BE2C (cell line): ENCODE data around the gene LIPE.

ENCODE experiments used
- DNase-seq: peaks from one replicate; pipeline ENCODE4 v3.0.0-alpha.2; 2020
- H3K27me3 ChIP-seq: fragments of 250-450 bp; sonication (Bioruptor Pico); 2 replicates; pipeline ENCODE4 v1.5.1; 2020; ENCODE audit warnings: mild to moderate bottlenecking
- H3K36me3 ChIP-seq: fragments of 250-450 bp; sonication (Bioruptor Pico); 2 replicates; pipeline ENCODE4 v1.5.1; 2020; ENCODE audit warnings: mild to moderate bottlenecking
- H3K4me1 ChIP-seq: fragments of 250-450 bp; sonication (Bioruptor Pico); 2 replicates; pipeline ENCODE4 v1.5.1; 2020
- H3K4me3 ChIP-seq: 2 replicates; pipeline ENCODE4 v1.5.1; 2011; ENCODE audit warnings: low read depth, low read length
- H3K9me3 ChIP-seq: fragments of 250-450 bp; sonication (Bioruptor Pico); 2 replicates; pipeline ENCODE4 v1.5.1; 2020
- TF ChIP-seq, protein P1 (sequence below): IDR thresholded peaks from 2 replicates; pipeline ENCODE4 v1.5.1; 2012; ENCODE audit warnings: mild to moderate bottlenecking, low read depth, low read length

Gene LIPE

DNA sequence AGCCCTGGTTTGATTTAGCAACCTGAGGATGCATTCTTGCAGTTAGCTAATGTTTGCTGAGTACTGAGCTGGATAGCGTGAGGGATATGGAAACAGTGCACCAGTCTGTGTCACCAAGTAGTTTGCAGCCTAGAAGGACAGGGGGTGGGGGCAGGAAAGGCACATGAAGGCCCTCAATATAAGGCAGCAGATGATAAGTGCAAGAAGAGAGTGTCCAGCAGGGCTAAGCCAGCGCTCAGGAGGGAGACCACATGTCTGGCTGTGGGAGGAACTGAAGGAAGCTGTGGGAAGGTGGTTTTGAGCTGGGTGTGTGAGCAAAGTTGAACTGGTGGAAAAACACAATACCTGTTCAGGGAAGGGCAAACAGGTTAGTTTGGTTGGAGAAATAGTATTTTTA is 13.9 kb upstream of the LIPE start:
- no peak for DNase-seq
- no peaks in the 10 kb centered on the region for H3K9me3 ChIP-seq
- TF ChIP-seq, protein P1, sequence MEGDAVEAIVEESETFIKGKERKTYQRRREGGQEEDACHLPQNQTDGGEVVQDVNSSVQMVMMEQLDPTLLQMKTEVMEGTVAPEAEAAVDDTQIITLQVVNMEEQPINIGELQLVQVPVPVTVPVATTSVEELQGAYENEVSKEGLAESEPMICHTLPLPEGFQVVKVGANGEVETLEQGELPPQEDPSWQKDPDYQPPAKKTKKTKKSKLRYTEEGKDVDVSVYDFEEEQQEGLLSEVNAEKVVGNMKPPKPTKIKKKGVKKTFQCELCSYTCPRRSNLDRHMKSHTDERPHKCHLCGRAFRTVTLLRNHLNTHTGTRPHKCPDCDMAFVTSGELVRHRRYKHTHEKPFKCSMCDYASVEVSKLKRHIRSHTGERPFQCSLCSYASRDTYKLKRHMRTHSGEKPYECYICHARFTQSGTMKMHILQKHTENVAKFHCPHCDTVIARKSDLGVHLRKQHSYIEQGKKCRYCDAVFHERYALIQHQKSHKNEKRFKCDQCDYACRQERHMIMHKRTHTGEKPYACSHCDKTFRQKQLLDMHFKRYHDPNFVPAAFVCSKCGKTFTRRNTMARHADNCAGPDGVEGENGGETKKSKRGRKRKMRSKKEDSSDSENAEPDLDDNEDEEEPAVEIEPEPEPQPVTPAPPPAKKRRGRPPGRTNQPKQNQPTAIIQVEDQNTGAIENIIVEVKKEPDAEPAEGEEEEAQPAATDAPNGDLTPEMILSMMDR = no peak
- no peak overlapping the region for H3K4me3 ChIP-seq
- H3K4me1 ChIP-seq = no peaks in the 10 kb centered on the region
- H3K36me3 ChIP-seq = no peaks in the 10 kb centered on the region
- peaks cover 25% of the 10 kb centered on the region; the same call in 1 of the 2 replicates for H3K27me3 ChIP-seq

DNA sequence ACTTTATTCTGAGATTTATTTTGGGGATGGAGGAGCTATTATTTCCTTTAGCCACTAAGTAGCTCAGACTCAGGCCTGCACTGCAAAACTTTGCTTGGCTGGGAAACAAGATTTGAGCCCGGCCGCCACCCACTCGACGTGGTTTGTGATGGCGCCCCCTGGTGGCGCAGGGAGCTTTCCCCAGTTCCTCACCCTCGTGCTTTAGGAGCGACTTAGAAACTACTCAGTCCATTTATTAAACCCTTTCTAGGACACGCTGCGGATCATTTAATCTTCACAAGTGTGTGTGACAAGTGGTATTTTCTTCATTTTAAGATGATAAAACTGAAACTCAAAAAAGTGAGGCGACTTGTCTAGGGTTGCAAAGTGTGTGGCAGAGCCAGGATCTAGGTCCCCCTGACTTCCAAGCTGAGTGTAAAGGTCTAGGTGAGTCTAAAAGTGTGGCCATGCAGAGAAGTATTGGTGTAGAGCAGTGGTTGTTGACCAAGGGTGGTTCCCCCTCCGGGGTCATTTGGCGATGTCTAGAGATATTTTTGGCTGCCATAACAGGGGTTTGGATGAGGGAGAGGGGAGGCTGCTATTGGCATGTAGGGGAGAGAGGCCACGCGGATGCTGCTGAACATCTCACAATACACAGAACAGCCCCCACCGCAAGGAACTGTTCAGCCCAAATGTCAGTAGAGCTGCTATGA is 13.3 kb upstream of the LIPE start:
- Histone ChIP-seq H3K27me3 (peaks cover 23% of the 10 kb centered on the region; the same call in 1 of the 2 replicates), H3K36me3 (no peaks in the 10 kb centered on the region), H3K9me3 (no peaks in the 10 kb centered on the region), H3K4me3 (no peak overlapping the region), H3K4me1 (no peaks in the 10 kb centered on the region)
- DNase-seq = peak; percentile 84
- TF ChIP-seq, protein P1 = peak; percentile 97

DNA sequence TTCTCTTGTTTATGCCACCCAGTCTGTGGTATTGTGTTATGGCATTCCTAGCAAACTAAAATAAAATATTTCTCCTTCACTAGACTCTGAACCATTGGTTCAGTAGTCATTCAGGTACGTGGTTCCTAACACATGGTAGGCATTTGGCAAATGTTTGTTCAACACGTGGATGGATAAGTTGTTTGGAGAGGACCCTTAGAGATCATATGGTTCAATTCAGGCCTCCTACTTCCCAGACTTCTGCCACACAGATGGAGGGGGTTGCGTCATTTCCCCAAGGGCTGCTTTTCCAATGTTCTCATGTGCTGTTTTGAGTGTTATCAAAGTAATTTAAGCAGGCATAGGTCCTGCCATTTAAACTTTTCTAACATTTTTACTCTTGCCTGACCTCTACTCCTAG is 8.8 kb upstream of the LIPE start:
- no peak overlapping the region for H3K4me3 ChIP-seq
- H3K4me1 ChIP-seq = no peaks in the 10 kb centered on the region
- H3K9me3 ChIP-seq = no peaks in the 10 kb centered on the region
- no peaks in the 10 kb centered on the region for H3K36me3 ChIP-seq
- TF ChIP-seq, protein P1 = no peak
- no peak for DNase-seq
- peaks cover 8% of the 10 kb centered on the region; the same call in 1 of the 2 replicates for H3K27me3 ChIP-seq

DNA sequence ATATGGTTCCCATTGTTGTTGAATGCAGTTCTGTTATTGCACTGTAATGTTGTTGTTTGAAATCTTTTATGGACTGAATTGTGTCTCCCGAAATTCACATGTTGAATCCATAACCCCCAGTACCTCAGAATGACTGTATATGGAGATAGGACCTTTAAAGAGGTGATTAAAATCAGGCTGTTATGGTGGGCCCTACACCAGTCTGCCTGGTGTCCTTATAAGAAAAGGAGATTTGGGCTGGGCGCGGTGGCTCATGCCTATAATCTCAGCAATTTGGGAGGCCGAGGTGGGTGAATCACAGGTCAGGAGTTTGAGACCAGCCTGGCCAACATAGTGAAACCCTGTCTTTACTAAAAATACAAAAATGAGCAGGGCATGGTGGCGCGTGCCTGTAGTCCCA is 8.1 kb upstream of the LIPE start:
- Histone ChIP-seq H3K4me1 (no peaks in the 10 kb centered on the region), H3K4me3 (no peak overlapping the region), H3K36me3 (no peaks in the 10 kb centered on the region), H3K27me3 (0 out of 2 replicates have a peak, but pooled peaks cover 1% of the 10 kb centered on the region), H3K9me3 (no peaks in the 10 kb centered on the region)
- TF ChIP-seq, protein P1 = no peak
- DNase-seq = no peak

DNA sequence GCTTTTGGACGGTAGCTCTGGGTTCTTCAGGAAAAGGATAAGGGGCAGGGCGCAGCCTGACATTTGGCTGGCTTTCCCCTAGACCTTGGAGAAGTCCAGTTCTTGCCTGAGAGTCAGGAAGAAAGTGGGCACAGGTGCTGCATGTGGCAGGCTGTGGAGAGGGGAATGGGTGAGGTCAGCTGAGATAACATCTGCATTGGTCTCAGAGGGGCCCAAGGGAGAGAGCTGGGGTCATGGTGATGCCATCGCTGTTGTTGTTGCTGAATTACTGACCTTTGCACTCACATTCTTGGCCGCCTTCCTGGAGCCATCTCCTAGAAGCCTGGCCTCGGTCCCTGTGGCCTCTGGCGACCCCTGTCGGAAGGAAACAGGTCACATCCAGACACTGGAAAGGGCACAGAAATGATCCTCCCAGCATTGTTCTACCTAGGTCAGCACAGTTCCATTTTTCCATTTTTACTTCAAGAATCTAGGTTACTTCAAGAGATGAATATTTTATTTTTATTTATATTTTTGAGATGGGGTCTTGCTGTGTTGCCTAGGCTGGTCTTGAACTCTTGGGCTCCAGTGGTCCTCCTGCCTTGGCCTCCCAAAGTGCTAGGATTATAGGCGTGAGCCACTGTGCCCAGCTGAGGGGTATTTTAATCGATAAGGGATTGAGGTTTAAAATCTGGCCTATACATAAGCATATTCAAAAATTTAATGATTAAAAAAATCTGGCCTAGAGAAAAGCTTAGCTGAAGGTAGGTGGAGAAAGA is 6.5 kb upstream of the LIPE start:
- Histone ChIP-seq H3K27me3 (no peaks in the 10 kb centered on the region), H3K4me1 (no peaks in the 10 kb centered on the region), H3K36me3 (no peaks in the 10 kb centered on the region), H3K4me3 (no peak overlapping the region), H3K9me3 (no peaks in the 10 kb centered on the region)
- TF ChIP-seq, protein P1 = peak; percentile 95
- DNase-seq = peak; percentile 83

DNA sequence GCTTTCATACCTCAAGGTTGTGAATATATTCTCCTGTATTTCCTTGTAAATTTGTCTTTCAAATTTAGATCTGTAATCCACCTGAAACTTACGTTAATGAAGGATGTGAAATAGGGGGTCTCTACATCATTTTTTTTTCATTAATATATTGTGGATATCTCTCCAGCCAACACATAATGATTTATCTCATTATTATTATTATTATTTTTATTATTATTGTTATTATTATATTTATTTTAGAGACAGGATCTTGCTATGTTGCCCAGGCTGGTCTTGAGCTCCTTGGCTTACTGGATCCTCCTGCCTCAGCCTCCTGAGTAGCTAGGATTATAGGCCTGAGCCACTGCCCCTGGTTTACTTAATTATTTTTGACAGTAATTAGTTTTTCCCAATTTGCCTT is 4.3 kb upstream of the LIPE start:
- TF ChIP-seq, protein P1 = no peak
- Histone ChIP-seq H3K27me3 (no peaks in the 10 kb centered on the region), H3K4me3 (no peak overlapping the region), H3K4me1 (no peaks in the 10 kb centered on the region), H3K9me3 (no peaks in the 10 kb centered on the region), H3K36me3 (no peaks in the 10 kb centered on the region)
- no peak for DNase-seq
